MCF 10A (cell line): ENCODE results near the gene STXBP4. TPM values are rescaled to one million over a fixed set of nuclear protein-coding genes. Genes with fewer than 3 reads are reported as not detected.

Source experiments
- BruUV-seq: library from RNA; stranded (reverse); fragments of 400-500 nt; replicated peaks from 2 replicates; lab custom pipeline; 2021; lab: Mats Ljungman, UMichigan
- CTCF ChIA-PET: fragments of 300-600 bp; sonication (Branson Sonifier 250); formaldehyde crosslinking; extraction: SDS; loops from one replicate; lab custom pipeline; 2021; ENCODE audit warnings: antibody characterized with exemption, inconsistent platforms; lab: Yijun Ruan, JAX
- POLR2A ChIA-PET: fragments of 300-600, 350-650 bp; sonication (Branson Sonifier 250); formaldehyde crosslinking; extraction: SDS; loops from one replicate; lab custom pipeline; 2020; ENCODE audit warnings: antibody characterized with exemption, inconsistent platforms; lab: Yijun Ruan, JAX
- DNase-seq: peaks from one replicate; pipeline ENCODE4 v3.0.0-alpha.2; 2018; ENCODE audit not compliant: unreplicated experiment
- H3K27ac Mint-ChIP-seq: one replicate; pipeline ENCODE4 v1.8.0; 2022; ENCODE audit warnings: mild to moderate bottlenecking, low read depth, mixed read lengths; ENCODE audit not compliant: unreplicated experiment
- H3K27me3 Mint-ChIP-seq: one replicate; pipeline ENCODE4 v1.8.0; 2022; ENCODE audit warnings: mixed read lengths; ENCODE audit not compliant: insufficient read depth, unreplicated experiment
- H3K36me3 Mint-ChIP-seq: one replicate; pipeline ENCODE4 v1.8.0; 2022; ENCODE audit warnings: mild to moderate bottlenecking, moderate library complexity, mixed read lengths; ENCODE audit not compliant: insufficient read depth, unreplicated experiment
- H3K4me1 Mint-ChIP-seq: one replicate; pipeline ENCODE4 v1.8.0; 2022; ENCODE audit warnings: mixed read lengths; ENCODE audit not compliant: insufficient read depth, unreplicated experiment
- H3K4me3 Mint-ChIP-seq: one replicate; pipeline ENCODE4 v1.8.0; 2022; ENCODE audit warnings: mild to moderate bottlenecking, moderate library complexity, mixed read lengths; ENCODE audit not compliant: unreplicated experiment
- H3K9me3 Mint-ChIP-seq: one replicate; pipeline ENCODE4 v1.8.0; 2022; ENCODE audit warnings: mixed read lengths; ENCODE audit not compliant: unreplicated experiment
- CTCF ChIP-seq: fragments of 200-600 bp; IDR thresholded peaks from one replicate; pipeline ENCODE4 v1.8.0; 2022; ENCODE audit warnings: antibody characterized with exemption, mild to moderate bottlenecking; ENCODE audit not compliant: unreplicated experiment
- intact Hi-C: fragments of 100-400 bp; cut with micrococcal nuclease; formaldehyde crosslinking; loops from 2 replicates; pipeline ENCODE4 v1.14.1; 2022
- total RNA-seq: library from RNA; stranded (reverse); gene quantifications from 2 replicates; pipeline ENCODE4 v1.2.3, GENCODE V29; 2022

STXBP4 gene
- total RNA-seq, 1 experiment from 2014 or later = 6.7 TPM

GRCh38 chr17:55219459-55219858, 250.9 kb downstream of the STXBP4 start:
- DNase-seq = no peak
- Mint-ChIP-seq H3K27me3 (no peaks in the 10 kb centered on the region), H3K36me3 (no peaks in the 10 kb centered on the region), H3K4me3 (no peak overlapping the region), H3K27ac (no peak overlapping the region), H3K9me3 (no peaks in the 10 kb centered on the region), H3K4me1 (no peaks in the 10 kb centered on the region)
- intact Hi-C loops = no loop called here
- no peak for TF ChIP-seq CTCF
- BruUV-seq = no TSS peak
- POLR2A ChIA-PET = no interaction called here
- CTCF ChIA-PET = no interaction called here

GRCh38 chr17:55219934-55220333, 251.4 kb downstream of the STXBP4 start:
- Mint-ChIP-seq H3K36me3 (no peaks in the 10 kb centered on the region), H3K9me3 (no peaks in the 10 kb centered on the region), H3K4me3 (no peak overlapping the region), H3K27me3 (peaks cover 2% of the 10 kb centered on the region), H3K27ac (no peak overlapping the region), H3K4me1 (no peaks in the 10 kb centered on the region)
- intact Hi-C loops = no loop called here
- peak; percentile 29 for DNase-seq
- no TSS peak for BruUV-seq
- CTCF ChIA-PET = no interaction called here
- POLR2A ChIA-PET = no interaction called here
- no peak for TF ChIP-seq CTCF

Other genes with a start within 250 kb of the STXBP4 start
- 123 and 157 TPM in 2 replicates for gene TOM1L1, start 67.9 kb upstream of the STXBP4 start, total RNA-seq
- gene COX11, start 111 bp upstream of the STXBP4 start, total RNA-seq = 29.6 and 38.5 TPM in 2 replicates